H1 (cell line): ENCODE measurements around the gene IP6K3. TPM values are rescaled to one million over a fixed set of nuclear protein-coding genes. Genes with fewer than 3 reads are reported as not detected.

Experiments used
- CHD2 ChIP-seq: IDR thresholded peaks from 2 replicates; pipeline ENCODE4 v1.6.1; 2012; ENCODE audit warnings: low read length, improper control_type of control experiment
- CHD7 ChIP-seq: fragments of 300-600 bp; sonication (generic); IDR thresholded peaks from 2 replicates; pipeline ENCODE4 v1.7.1; 2012; ENCODE audit warnings: low read length, moderate library complexity, mild to moderate bottlenecking, inconsistent platforms; ENCODE audit not compliant: insufficient replicate concordance
- polyA plus RNA-seq, 7 experiments: library from polyadenylated mRNA; depleted of rRNA in 3 of 7; stranded (reverse) in 5 of 7; unstranded in 2 of 7; fragments of >200 nt in 5 of 7; fragments of 200-250 nt in 2 of 7; gene quantifications; 1 replicate in 5 of 7; 2 replicates in 1 of 7; 4 replicates in 1 of 7; pipeline versions ENCODE4 v1.2.1 to v1.2.3, GENCODE V29; 2011 to 2013; ENCODE audit warnings: missing spikeins in 2 of 7, mixed read lengths in 2 of 7
- total RNA-seq: library from RNA; stranded (reverse); fragmentation: NEBNext Ultra II Directional; extraction: Animal tissue kit (Norgen Biotek cat#: 25700); gene quantifications from 2 replicates; pipeline ENCODE4 v1.2.1, GENCODE V29; 2021

Gene IP6K3
- total and polyA plus RNA-seq, 2 of the 8 experiments (the other 6 are each of a cell fraction or from before 2014, with no cell fraction given), result 0.22 to 0.73 TPM

GRCh38 chr6:33692760-33693158 is 53.9 kb downstream of the IP6K3 start (continued):
- TF ChIP-seq CHD7, result no peak
- TF ChIP-seq CHD2, result no peak
- TF ChIP-seq, all 59 proteins: peak for 0
